CD4-positive, alpha-beta T cell (primary cell): ENCODE measurements around the gene JAZF1. TPM values are rescaled to one million over a fixed set of nuclear protein-coding genes. Genes with fewer than 3 reads are reported as not detected.

Source experiments
- ATAC-seq: fragments of 200-7000 bp; cut with Tn5 transposase; one replicate; pipeline ENCODE4 v1.10.0; 2022; ENCODE audit warnings: mild to moderate bottlenecking; ENCODE audit not compliant: poor library complexity
- CTCF ChIA-PET: fragments of 350-600 bp; sonication (Branson Sonifier 250); formaldehyde crosslinking; loops from one replicate; lab custom pipeline; 2021; ENCODE audit warnings: antibody characterized with exemption, inconsistent platforms; lab: Charles Lee
- POLR2A ChIA-PET: fragments of 350-600 bp; sonication (Branson Sonifier 250); formaldehyde crosslinking; loops from one replicate; lab custom pipeline; 2021; ENCODE audit warnings: antibody characterized with exemption, inconsistent platforms; lab: Charles Lee
- DNase-seq, 14 experiments: peaks; one replicate each; pipeline ENCODE4 v3.0.0-alpha.2; 2013 to 2020; ENCODE audit warnings: mixed read lengths in 2 of 14
- H3K27ac ChIP-seq, 2 donors: one replicate each; pipeline versions ENCODE4 v1.5.1 to v1.7.0; 2013; ENCODE audit warnings: low read length in 2 of 2, low read depth in 1 of 2, mild to moderate bottlenecking in 1 of 2
- H3K27me3 ChIP-seq, 2 experiments: 1 replicate in 1 of 2; 2 replicates in 1 of 2; pipeline versions ENCODE4 v1.6.1 to v1.7.0; 2013; ENCODE audit warnings: low read length in 2 of 2, control low read depth in 1 of 2, mild to moderate bottlenecking in 1 of 2, moderate library complexity in 1 of 2; ENCODE audit not compliant: insufficient read depth in 2 of 2, control insufficient read depth in 1 of 2
- H3K36me3 ChIP-seq: one replicate; pipeline ENCODE4 v1.6.1; 2013; ENCODE audit warnings: low read length, control low read depth; ENCODE audit not compliant: insufficient read depth
- H3K4me1 ChIP-seq: one replicate; pipeline ENCODE4 v1.6.1; 2013; ENCODE audit warnings: low read length, control low read depth; ENCODE audit not compliant: insufficient read depth
- H3K4me3 ChIP-seq: one replicate; pipeline ENCODE4 v1.5.1; 2013; ENCODE audit warnings: mild to moderate bottlenecking, low read length, moderate library complexity
- H3K9me3 ChIP-seq, 2 experiments: 1 replicate in 1 of 2; 2 replicates in 1 of 2; pipeline versions ENCODE4 v1.6.1 to v1.7.0; 2013; ENCODE audit warnings: low read length in 2 of 2, mild to moderate bottlenecking in 2 of 2, control low read depth in 1 of 2, moderate library complexity in 1 of 2; ENCODE audit not compliant: control insufficient read depth in 1 of 2, insufficient read depth in 1 of 2
- H3K27ac Mint-ChIP-seq: one replicate; pipeline ENCODE4 v1.8.0; 2020; ENCODE audit warnings: mixed read lengths
- H3K27me3 Mint-ChIP-seq: one replicate; pipeline ENCODE4 v1.8.0; 2021; ENCODE audit warnings: mixed read lengths
- H3K36me3 Mint-ChIP-seq: one replicate; pipeline ENCODE4 v1.8.0; 2021; ENCODE audit warnings: low read depth, mixed read lengths
- H3K4me1 Mint-ChIP-seq: one replicate; pipeline ENCODE4 v1.8.0; 2021; ENCODE audit warnings: low read depth, mixed read lengths
- H3K4me3 Mint-ChIP-seq: one replicate; pipeline ENCODE4 v1.8.0; 2020; ENCODE audit warnings: mild to moderate bottlenecking, mixed read lengths
- H3K9me3 Mint-ChIP-seq: one replicate; pipeline ENCODE4 v1.8.0; 2020; ENCODE audit warnings: mixed read lengths
- intact Hi-C, 2 experiments: fragments of 100-400 bp; cut with DNase I in 1 of 2; cut with micrococcal nuclease in 1 of 2; formaldehyde crosslinking; loops; one replicate each; pipeline versions ENCODE4 v1.15.1 to v1.9.0; 2023 to 2025; cut with DNase I, micrococcal nuclease
- total RNA-seq, 174 experiments: library from RNA in 2 of 174; stranded (reverse) in 2 of 174; gene quantifications; one replicate each; pipeline ENCODE4 v1.2.3 and lab custom pipeline; 2021 to 2026
- TF ChIP-seq, protein P1 (sequence below): fragments of 200-600 bp; IDR thresholded peaks from one replicate; pipeline ENCODE4 v1.8.0; 2022; ENCODE audit warnings: antibody characterized with exemption, mild to moderate bottlenecking

The JAZF1 gene
- total RNA-seq, 2 experiments from 2014 or later: 9.9 to 11.1 TPM

DNA sequence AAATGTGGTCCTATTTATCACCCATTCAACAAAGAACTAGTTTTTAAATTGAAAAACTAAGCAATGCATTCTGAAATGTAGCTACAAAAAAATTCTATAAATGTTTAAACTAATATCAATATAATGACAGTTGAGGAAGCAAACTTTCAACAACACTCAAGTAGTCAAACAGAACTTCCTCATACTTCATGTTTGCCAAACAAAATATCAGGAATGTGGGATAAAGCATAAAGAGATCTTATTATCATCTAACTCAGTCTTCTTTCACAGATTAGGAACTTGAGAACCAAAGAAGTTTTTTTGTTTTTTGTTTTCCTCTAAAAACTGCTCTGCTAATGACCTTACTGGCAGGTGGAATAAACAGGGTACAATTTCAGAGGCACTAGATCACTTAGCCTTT is 116.2 kb downstream of the JAZF1 start:
- POLR2A ChIA-PET: no interaction called here
- CTCF ChIA-PET: interaction anchor here (0.9 kb wide), 1 partner anchor 32 kb away, joined by 3 read pairs; no protein-coding TSS in a partner anchor
- no peaks in the 10 kb centered on the region for H3K36me3 Mint-ChIP-seq

DNA sequence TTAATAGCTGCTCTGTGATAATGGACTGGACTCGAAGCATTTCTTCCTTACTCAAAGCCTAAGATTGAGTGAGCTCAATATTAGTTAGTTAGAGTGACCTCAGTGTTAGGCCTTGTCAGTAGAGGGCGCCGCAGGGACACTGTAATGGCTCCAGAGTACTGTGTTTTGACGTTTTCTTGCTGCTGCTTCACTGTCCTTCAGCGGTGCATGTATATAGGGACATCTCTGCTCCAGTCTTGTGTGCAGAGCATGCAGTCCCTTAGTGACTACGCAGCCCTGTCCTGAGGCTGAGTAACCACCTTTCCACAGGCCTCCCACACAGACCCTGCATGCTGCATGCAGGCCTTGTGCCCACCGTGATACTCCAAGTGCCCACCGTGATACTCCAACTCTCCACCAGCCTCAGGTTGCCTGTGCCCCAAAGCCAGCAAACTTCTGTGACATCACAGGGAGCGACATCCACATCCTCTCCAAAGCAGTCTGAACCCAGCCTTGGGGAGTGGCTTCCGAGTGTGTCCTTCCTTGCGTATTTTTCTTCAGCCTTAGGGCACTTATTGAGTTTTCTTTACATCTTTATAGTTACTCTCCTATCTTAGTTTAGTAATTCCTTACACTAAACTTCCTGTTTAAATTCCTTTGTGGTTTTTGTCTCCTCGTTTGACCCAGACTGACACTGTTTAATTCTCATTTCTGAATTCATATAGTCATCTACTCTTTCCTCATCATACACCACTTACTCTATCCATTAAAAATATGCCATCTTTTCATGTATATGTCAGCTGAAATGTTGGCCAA is 118.2 kb downstream of the JAZF1 start:
- Mint-ChIP-seq H3K36me3 (no peaks in the 10 kb centered on the region), H3K9me3 (no peaks in the 10 kb centered on the region), H3K27ac (no peak overlapping the region), H3K4me1 (no peaks in the 10 kb centered on the region), H3K4me3 (no peak overlapping the region), H3K27me3 (no peaks in the 10 kb centered on the region)
- DNase-seq (peak in 9 of 14 experiments; percentile 5 to 48 (median 29)), ATAC-seq (no peak)
- Histone ChIP-seq H3K27me3 (no peaks in the 10 kb centered on the region), H3K4me3 (no peak overlapping the region), H3K27ac (no peak overlapping the region), H3K9me3 (no peaks in the 10 kb centered on the region), H3K4me1 (peaks cover 4% of the 10 kb centered on the region), H3K36me3 (no peaks in the 10 kb centered on the region)
- ChIA-PET POLR2A (no interaction called here), CTCF (interaction anchor here (0.6 to 1.4 kb wide), 6 partner anchors 12 to 68 kb away, joined by 3 to 8 read pairs (median 6); no protein-coding TSS in a partner anchor)
- intact Hi-C loops: no loop called here
- TF ChIP-seq, protein P1, sequence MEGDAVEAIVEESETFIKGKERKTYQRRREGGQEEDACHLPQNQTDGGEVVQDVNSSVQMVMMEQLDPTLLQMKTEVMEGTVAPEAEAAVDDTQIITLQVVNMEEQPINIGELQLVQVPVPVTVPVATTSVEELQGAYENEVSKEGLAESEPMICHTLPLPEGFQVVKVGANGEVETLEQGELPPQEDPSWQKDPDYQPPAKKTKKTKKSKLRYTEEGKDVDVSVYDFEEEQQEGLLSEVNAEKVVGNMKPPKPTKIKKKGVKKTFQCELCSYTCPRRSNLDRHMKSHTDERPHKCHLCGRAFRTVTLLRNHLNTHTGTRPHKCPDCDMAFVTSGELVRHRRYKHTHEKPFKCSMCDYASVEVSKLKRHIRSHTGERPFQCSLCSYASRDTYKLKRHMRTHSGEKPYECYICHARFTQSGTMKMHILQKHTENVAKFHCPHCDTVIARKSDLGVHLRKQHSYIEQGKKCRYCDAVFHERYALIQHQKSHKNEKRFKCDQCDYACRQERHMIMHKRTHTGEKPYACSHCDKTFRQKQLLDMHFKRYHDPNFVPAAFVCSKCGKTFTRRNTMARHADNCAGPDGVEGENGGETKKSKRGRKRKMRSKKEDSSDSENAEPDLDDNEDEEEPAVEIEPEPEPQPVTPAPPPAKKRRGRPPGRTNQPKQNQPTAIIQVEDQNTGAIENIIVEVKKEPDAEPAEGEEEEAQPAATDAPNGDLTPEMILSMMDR: no peak

More for the DNA sequence above, 116.2 kb downstream of the JAZF1 start:
- Mint-ChIP-seq H3K27me3 (no peaks in the 10 kb centered on the region), H3K4me1 (no peaks in the 10 kb centered on the region), H3K9me3 (no peaks in the 10 kb centered on the region), H3K27ac (no peak overlapping the region), H3K4me3 (no peak overlapping the region)
- intact Hi-C loops: no loop called here
- Histone ChIP-seq H3K4me1 (peaks cover 4% of the 10 kb centered on the region), H3K9me3 (no peaks in the 10 kb centered on the region), H3K36me3 (no peaks in the 10 kb centered on the region), H3K4me3 (no peak overlapping the region), H3K27me3 (no peaks in the 10 kb centered on the region), H3K27ac (no peak overlapping the region)
- TF ChIP-seq, protein P1: no peak
- no peak for ATAC-seq
- no peak for DNase-seq

DNA sequence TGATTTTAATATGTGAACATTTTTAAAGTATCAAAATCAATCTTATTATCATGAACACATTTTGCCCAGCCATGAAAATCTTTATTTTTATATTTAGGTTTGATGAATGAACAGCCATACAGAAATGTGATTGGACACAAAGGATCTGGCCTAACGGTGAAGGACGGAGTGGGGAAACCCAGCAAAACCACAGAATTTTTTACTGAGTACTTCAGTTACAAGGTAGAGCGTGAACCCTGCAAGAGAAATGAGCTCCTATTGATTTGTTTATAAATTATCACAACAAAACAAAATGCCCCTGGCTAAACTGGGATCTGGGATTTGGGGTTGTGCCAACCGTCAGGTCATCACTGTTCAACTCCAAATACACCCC is 118.8 kb downstream of the JAZF1 start:
- Histone ChIP-seq H3K4me3 (no peak overlapping the region), H3K36me3 (no peaks in the 10 kb centered on the region), H3K4me1 (peaks cover 4% of the 10 kb centered on the region), H3K27me3 (no peaks in the 10 kb centered on the region), H3K27ac (no peak overlapping the region), H3K9me3 (no peaks in the 10 kb centered on the region)
- H3K9me3 Mint-ChIP-seq: no peaks in the 10 kb centered on the region
- TF ChIP-seq, protein P1: no peak
- ChIA-PET CTCF (interaction anchor here (0.6 to 1.4 kb wide), 6 partner anchors 12 to 69 kb away, joined by 3 to 8 read pairs (median 6); no protein-coding TSS in a partner anchor), POLR2A (no interaction called here)
- no peaks in the 10 kb centered on the region for H3K27me3 Mint-ChIP-seq
- no peaks in the 10 kb centered on the region for H3K36me3 Mint-ChIP-seq
- no peak overlapping the region for H3K27ac Mint-ChIP-seq
- ATAC-seq: no peak
- no peak overlapping the region for H3K4me3 Mint-ChIP-seq
- no peak for DNase-seq
- H3K4me1 Mint-ChIP-seq: no peaks in the 10 kb centered on the region
- intact Hi-C loops: no loop called here
